Measurements from ENCODE around the gene CACHD1.
A peak's percentile ranks its signal among the peaks of the same experiment; 100 is the strongest.
"Not testable (repeated sequence)": the region's sequence is repeated elsewhere in the genome, so short reads cannot be mapped to it uniquely, and the experiment has no call there.

CACHD1 gene

GRCh38 chr1:64499966-64500365 lies 30.0 kb downstream of the CACHD1 start:
- H3K4me3 Mint-ChIP-seq = no peak overlapping the region
- DNase-seq (no peak), ATAC-seq (peak; percentile 76)
- no peak overlapping the region for H3K27ac Mint-ChIP-seq
- H3K9me3 Mint-ChIP-seq = no peaks in the 10 kb centered on the region
- no peaks in the 10 kb centered on the region for H3K27me3 Mint-ChIP-seq
- H3K4me1 Mint-ChIP-seq = peaks cover 11% of the 10 kb centered on the region

GRCh38 chr1:64502083-64502482 lies 32.2 kb downstream of the CACHD1 start:
- H3K27ac Mint-ChIP-seq = no peak overlapping the region
- DNase-seq = no peak
- no peaks in the 10 kb centered on the region for H3K9me3 Mint-ChIP-seq
- H3K4me1 Mint-ChIP-seq = peaks cover 18% of the 10 kb centered on the region
- peaks cover 2% of the 10 kb centered on the region for H3K27me3 Mint-ChIP-seq
- ATAC-seq = no peak
- no peak overlapping the region for H3K4me3 Mint-ChIP-seq

- Mint-ChIP-seq H3K4me3 (no peak overlapping the region), H3K9me3 (no peaks in the 10 kb centered on the region), H3K27me3 (peaks cover 9% of the 10 kb centered on the region), H3K4me1 (peaks cover 27% of the 10 kb centered on the region), H3K27ac (no peak overlapping the region)
- no peak for DNase-seq
- ATAC-seq = no peak
Observed at GRCh38 chr1:64502931-64503330, 33.0 kb downstream of the CACHD1 start.

DNA sequence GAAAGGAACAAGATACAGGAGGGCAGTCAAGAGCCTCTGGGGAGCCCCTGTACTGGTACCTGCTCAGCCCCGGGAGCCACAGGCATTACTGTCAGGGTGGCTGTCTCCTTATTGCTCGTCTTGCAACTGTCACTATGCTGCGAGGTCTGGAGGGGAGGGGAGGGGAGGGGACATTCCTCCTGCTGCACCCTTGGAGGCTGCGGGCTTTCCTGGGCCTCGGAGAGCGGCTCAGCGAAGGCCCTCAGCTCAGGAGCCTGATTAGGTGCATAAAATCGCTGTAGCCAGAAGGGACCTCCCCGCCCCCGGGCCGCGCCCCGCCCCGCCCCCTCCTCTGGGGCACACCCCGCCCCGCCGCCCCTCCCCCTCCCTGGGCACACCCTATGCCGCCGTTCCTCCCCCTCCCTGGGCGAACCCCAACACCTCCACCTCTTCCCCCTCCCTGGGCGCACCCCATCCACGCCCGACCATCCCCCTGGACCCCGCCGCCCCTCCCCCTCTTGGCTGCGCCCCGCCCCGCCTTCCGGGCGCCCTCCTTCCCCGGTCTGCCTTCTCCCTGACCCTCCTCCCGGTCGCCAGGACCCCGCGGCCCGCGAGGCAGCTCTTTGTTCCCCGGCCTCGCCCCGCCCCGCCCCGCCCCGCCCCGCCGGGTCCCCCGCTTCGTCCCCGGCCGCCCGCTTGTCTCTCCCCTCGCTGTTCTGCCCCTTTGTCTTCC lies 35.5 kb downstream of the CACHD1 start:
- ATAC-seq (peak; percentile 71), DNase-seq (peak; percentile 53 to 61)
- no peaks in the 10 kb centered on the region for H3K9me3 Mint-ChIP-seq
- H3K27me3 Mint-ChIP-seq = peaks cover 9% of the 10 kb centered on the region
- H3K4me3 Mint-ChIP-seq = peak overlapping the region; percentile 85 to 98
- H3K27ac Mint-ChIP-seq = peak overlapping the region; percentile 89 to 95
- peaks cover 36% of the 10 kb centered on the region for H3K4me1 Mint-ChIP-seq

GRCh38 chr1:64505944-64506655 lies 36.2 kb downstream of the CACHD1 start:
- Mint-ChIP-seq H3K4me3 (peak overlapping the region; percentile 85 to 98), H3K27me3 (peaks cover 9% of the 10 kb centered on the region), H3K4me1 (peaks cover 43% of the 10 kb centered on the region), H3K9me3 (no peaks in the 10 kb centered on the region), H3K27ac (peak overlapping the region; percentile 89 to 95)
- DNase-seq = peak; percentile 46 to 59
- ATAC-seq = peak; percentile 78

GRCh38 chr1:64508629-64509028 lies 38.7 kb downstream of the CACHD1 start:
- no peak for ATAC-seq
- Mint-ChIP-seq H3K27ac (peak overlapping the region in 1 of 2 donors; percentile 85), H3K4me3 (no peak overlapping the region), H3K4me1 (peaks cover 53% of the 10 kb centered on the region), H3K27me3 (peaks cover 9% of the 10 kb centered on the region), H3K9me3 (no peaks in the 10 kb centered on the region)
- no peak for DNase-seq

DNA sequence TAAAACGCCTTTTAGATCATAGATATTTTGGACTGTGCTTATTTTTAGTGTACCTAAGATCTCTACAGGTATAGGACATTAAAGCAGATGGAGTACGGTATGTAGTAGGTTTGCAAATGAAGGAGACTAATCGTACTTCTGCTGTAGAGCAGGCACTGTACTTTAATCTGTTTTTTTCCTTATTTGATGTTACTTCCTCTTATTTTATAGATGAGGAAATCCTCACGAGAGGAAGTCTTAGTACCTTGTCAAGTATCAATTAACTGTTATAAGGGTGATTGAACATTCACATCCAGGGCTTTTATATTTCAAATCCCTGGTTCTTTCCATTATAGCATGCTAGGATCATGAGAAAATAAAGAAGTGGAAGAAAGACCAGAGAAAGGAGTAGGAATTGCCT lies 41.1 kb downstream of the CACHD1 start:
- Mint-ChIP-seq H3K9me3 (no peaks in the 10 kb centered on the region), H3K27me3 (peaks cover 9% of the 10 kb centered on the region), H3K4me1 (peaks cover 45% of the 10 kb centered on the region), H3K27ac (no peak overlapping the region), H3K4me3 (no peak overlapping the region)
- ATAC-seq (no peak), DNase-seq (no peak)

DNA sequence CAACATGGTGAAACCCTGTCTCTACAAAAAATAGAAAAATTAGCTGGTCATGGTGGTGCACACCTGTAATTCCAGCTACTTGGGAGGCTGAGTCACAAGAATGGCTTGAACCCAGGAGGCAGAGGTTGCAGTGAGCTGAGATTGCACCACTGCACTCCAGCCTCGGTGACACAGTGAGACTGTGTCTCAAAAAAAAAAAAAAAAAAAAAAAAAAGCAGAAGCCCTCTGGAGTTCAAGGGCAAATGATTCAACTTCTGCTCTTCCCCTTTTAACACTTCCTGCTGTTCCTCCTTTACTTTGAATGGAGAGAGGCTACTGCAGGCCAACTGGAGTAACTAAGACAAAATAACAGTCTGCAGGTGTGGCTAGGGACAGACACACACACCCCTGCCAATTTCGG lies 42.3 kb downstream of the CACHD1 start:
- peaks cover 34% of the 10 kb centered on the region for H3K4me1 Mint-ChIP-seq

GRCh38 chr1:64513545-64513944 lies 43.6 kb downstream of the CACHD1 start:
- H3K27ac Mint-ChIP-seq = no peak overlapping the region
- no peak overlapping the region for H3K4me3 Mint-ChIP-seq
- ATAC-seq (no peak), DNase-seq (no peak)
- H3K9me3 Mint-ChIP-seq = no peaks in the 10 kb centered on the region
- H3K27me3 Mint-ChIP-seq = no peaks in the 10 kb centered on the region
- H3K4me1 Mint-ChIP-seq = peaks cover 23% of the 10 kb centered on the region

More for the DNA sequence above, 42.3 kb downstream of the CACHD1 start:
- not testable (repeated sequence) for DNase-seq, H3K4me3 Mint-ChIP-seq, H3K27ac Mint-ChIP-seq, ATAC-seq, H3K27me3 Mint-ChIP-seq, H3K9me3 Mint-ChIP-seq

DNA sequence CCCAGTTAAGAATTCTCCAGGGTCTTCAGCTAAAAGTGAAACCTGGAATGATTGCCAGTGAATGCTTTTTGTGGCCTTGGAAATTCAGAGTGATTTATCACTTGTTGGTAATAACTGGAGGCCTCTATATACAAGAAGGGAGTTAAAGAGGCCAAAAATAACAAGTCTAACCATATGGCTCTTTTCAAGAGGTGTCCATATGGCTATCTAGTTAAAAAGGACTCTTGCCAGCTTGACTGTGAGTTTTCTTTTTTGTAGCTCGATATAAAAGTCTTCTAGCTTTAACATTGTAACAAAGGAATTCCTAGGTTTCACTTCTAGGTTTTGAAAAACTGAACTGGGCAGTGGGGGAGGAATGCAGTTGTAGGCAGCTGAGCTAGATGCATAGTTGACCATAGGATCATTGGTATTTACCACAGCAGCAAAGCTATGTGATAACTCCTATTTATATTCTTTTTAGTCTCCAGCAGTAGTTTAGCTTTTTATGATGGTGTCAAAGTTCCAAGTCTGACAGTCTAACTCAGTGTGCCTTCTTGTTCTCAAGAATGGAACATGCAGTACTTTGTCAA lies 44.4 kb downstream of the CACHD1 start:
- Mint-ChIP-seq H3K27ac (no peak overlapping the region), H3K9me3 (no peaks in the 10 kb centered on the region), H3K4me1 (peaks cover 17% of the 10 kb centered on the region), H3K27me3 (no peaks in the 10 kb centered on the region), H3K4me3 (no peak overlapping the region)
- ATAC-seq (no peak), DNase-seq (no peak)

- no peaks in the 10 kb centered on the region for H3K27me3 Mint-ChIP-seq
- DNase-seq (no peak), ATAC-seq (no peak)
- H3K9me3 Mint-ChIP-seq = no peaks in the 10 kb centered on the region
- no peak overlapping the region for H3K4me3 Mint-ChIP-seq
- no peak overlapping the region for H3K27ac Mint-ChIP-seq
- H3K4me1 Mint-ChIP-seq = peaks cover 16% of the 10 kb centered on the region
Observed at GRCh38 chr1:64515427-64515826, 45.5 kb downstream of the CACHD1 start.

DNA sequence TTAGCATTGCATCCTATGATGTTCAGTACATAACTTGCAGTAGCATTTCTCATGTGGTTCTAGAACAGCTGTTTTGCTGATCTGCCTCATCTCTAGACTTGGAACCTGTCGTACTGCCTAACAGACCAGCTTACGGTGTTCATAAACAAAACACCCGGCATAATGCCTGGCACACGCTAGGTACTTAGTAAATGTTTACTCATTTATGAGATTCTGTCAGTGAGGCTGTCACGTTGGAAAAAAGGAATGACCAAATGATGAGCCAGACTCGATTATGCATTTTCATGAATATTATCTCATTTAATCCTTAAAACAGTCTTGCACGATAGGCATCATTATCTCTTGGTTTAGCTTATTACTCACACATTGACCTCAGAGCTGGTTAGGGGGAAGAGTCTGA lies 46.4 kb downstream of the CACHD1 start:
- Mint-ChIP-seq H3K4me1 (peaks cover 11% of the 10 kb centered on the region), H3K27ac (no peak overlapping the region), H3K4me3 (no peak overlapping the region), H3K27me3 (no peaks in the 10 kb centered on the region), H3K9me3 (no peaks in the 10 kb centered on the region)
- ATAC-seq (no peak), DNase-seq (no peak)

DNA sequence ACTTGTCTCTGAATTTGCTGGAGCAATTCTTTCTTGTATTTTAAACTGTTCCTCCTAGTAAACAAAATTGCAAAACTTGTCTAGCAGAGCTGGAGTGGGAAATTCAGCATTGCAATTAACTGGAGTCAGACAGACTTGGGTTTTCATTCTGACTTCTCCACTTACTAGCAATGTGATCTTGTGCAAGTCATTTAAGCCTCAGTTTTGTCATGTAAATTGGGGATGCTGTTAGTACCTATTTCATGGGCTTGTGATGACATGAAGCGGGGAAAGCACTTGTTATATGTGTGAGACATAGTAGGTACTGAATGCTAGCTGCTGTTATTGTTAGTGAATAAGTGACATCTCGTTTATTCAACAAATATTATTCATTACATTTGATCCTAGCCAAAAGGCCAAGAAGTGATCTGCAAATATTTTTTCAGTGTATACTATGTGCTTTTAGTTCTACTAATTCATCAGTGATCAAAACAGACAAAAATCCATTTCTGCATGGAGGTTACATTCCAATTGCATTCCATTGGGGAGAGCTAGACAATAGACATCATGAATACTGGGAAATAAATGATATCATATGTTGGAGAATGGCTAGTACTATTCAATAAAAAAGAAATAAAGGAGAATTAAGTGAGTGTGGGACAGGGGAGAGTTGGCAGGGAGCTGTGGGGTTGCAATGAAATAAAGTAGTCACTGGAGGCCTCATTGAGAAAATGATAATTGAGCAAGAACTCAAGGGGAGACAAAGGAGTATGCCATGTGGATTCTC lies 47.1 kb downstream of the CACHD1 start:
- H3K9me3 Mint-ChIP-seq = no peaks in the 10 kb centered on the region
- H3K4me3 Mint-ChIP-seq = no peak overlapping the region
- ATAC-seq (no peak), DNase-seq (no peak)
- no peaks in the 10 kb centered on the region for H3K27me3 Mint-ChIP-seq
- H3K27ac Mint-ChIP-seq = no peak overlapping the region
- peaks cover 11% of the 10 kb centered on the region for H3K4me1 Mint-ChIP-seq

- H3K4me3 Mint-ChIP-seq = no peak overlapping the region
- no peak for ATAC-seq
- no peak for DNase-seq
- no peaks in the 10 kb centered on the region for H3K9me3 Mint-ChIP-seq
- H3K27ac Mint-ChIP-seq = no peak overlapping the region
- H3K27me3 Mint-ChIP-seq = no peaks in the 10 kb centered on the region
- H3K4me1 Mint-ChIP-seq = peaks cover 5% of the 10 kb centered on the region
Observed at GRCh38 chr1:64517640-64518039, 47.7 kb downstream of the CACHD1 start.

- Mint-ChIP-seq H3K27ac (no peak overlapping the region), H3K27me3 (no peaks in the 10 kb centered on the region), H3K4me3 (no peak overlapping the region), H3K9me3 (no peaks in the 10 kb centered on the region), H3K4me1 (no peaks in the 10 kb centered on the region)
- DNase-seq (no peak), ATAC-seq (no peak)
Observed at GRCh38 chr1:64518692-64519481, 49.0 kb downstream of the CACHD1 start.
